T47D (cell line): ENCODE data around the gene PGGHG.
"Not testable (repeated sequence)": the region's sequence is repeated elsewhere in the genome, so short reads cannot be mapped to it uniquely, and the experiment has no call there.

Experiments used
- DNase-seq, 2 experiments: peaks; one replicate each; pipeline versions ENCODE4 v3.0.0 to v3.0.0-alpha.2; 2011 to 2012; ENCODE audit warnings: low read depth in 1 of 2, low spot score in 1 of 2
- JUND ChIP-seq: IDR thresholded peaks from 2 replicates; pipeline ENCODE4 v1.6.1; 2012; ENCODE audit warnings: low read depth
- in situ Hi-C: cut with HindIII; loops from 2 replicates; pipeline ENCODE4 v1.10.0; 2016; ENCODE audit warnings: low sequenced_read_pairs, low pct_unique_long_range_greater_than_20kb

PGGHG gene

GRCh38 chr11:256952-257737, 31.8 kb upstream of the PGGHG start:
- in situ Hi-C loops = no loop called here
- DNase-seq = no peak
- no peak for TF ChIP-seq JUND

- TF ChIP-seq JUND = no peak
- in situ Hi-C loops = no loop called here
- peak in 1 of 2 experiments; percentile 27 for DNase-seq
These were observed 31.0 kb upstream of the PGGHG start for GRCh38 chr11:257766-258493.

GRCh38 chr11:259413-259812, 29.5 kb upstream of the PGGHG start:
- in situ Hi-C loops = no loop called here
- no peak for TF ChIP-seq JUND
- no peak for DNase-seq

DNA sequence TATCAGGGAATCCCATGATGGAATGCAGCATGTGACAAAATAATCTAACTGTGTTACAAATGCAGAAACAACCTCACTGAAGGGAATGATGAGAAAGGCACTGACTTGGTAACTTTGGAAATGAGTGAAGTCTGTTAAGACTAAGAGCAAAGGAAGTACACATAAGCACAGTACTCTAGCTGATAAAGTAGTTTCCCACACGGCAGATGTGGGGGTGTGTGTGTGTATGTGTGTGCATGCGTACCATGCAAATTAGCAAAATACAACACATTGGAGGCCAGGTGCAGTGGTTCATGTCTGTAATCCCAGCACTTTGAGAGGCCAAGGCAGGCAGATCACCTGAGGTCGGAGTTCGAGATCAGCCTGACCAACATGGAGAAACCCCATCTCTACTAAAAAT, 27.3 kb upstream of the PGGHG start:
- no peak for TF ChIP-seq JUND
- in situ Hi-C loops = no loop called here
- DNase-seq = no peak

GRCh38 chr11:266676-267439, 22.1 kb upstream of the PGGHG start:
- in situ Hi-C loops = no loop called here
- no peak for TF ChIP-seq JUND
- peak in 1 of 2 experiments; percentile 79 for DNase-seq

- no peak for TF ChIP-seq JUND
- DNase-seq = peak in 1 of 2 experiments; percentile 76
- in situ Hi-C loops = no loop called here
These were observed 21.4 kb upstream of the PGGHG start for GRCh38 chr11:267491-267994.

DNA sequence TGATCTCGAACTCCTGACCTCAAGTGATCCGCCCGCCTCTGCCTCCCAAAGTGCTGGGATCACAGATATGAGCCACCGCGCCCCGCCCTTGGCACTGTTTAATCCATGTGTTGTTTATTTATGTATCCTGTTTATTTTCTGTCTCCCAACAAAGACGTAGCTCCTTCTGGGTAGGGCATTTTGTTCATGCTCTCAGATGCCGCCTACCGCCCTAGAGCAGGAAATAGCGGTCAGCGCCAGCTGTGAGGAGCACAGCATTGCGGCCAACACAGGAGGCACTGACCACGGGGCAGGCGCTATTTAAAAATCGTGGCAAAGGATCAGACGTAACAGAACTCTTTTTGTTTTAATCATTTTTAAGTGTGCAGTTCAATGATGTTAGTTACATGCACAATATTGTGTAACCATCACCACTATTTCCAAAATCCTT, 20.2 kb upstream of the PGGHG start:
- in situ Hi-C loops = not testable (repeated sequence)

GRCh38 chr11:269146-269890, 19.6 kb upstream of the PGGHG start:
- in situ Hi-C loops = no loop called here
- DNase-seq = no peak
- TF ChIP-seq JUND = no peak

More for the DNA sequence above, 20.2 kb upstream of the PGGHG start:
- not testable (repeated sequence) for DNase-seq

DNA sequence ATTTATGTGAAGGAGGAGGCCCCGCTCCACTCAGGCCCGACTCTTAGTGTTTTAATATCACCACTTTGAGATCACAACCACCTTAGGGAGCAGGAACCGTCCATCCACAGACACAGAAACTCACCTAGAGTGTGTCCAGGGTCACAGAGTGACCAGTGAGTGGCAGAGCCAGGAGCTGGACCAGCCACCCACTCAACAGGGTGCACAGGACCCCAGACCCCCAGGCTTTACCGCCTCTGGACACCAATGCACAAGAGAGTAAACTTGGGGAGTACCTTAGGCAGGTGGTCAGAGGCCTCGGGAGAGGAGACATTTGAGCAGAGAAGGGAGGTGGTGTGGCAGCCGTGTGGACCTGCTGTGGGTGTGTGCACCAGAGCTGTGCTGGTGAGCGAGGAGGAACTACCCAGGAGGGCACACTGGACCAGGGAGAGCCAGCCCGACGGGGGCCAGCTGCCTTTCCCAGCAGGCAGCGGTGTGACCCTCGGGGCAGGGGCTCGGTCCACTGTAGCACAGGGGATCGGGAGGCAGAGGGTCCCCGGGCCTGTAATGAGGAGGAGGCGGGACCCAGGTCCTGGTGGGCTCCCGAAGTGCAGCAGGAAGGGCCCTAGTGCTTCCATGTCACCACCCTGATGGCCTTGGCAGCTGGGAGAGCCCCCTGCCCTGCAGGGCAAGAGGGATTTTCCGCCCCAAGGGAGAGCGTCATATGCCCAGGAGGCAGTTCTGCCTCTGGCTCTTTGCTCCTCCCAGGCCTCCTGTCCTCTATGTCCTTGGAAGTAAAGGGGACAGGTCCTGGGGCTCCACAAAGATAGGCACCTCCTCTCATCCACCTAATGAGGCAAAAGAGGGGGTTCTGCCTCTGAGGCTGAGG, 18.2 kb upstream of the PGGHG start:
- in situ Hi-C loops = no loop called here
- no peak for DNase-seq
- TF ChIP-seq JUND = no peak

DNA sequence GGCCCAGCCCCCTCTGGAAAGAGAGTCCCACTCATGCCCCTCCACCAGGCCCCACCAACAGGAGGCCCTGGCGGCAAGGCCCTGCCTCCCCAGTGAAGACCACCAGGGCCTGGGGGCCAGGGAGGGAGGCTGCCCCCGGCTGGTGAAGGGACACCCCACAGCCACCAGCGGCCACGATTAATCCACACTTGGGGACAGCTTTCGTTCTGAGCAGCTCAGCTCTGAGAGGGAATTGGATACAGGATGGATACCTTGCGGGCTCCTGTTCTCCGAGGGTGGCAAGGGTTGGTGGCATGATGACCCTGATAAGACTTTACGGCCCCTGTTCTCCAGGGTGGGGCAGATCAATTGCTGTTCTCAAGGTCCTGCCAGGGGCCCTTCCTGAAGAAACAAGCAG, 17.6 kb upstream of the PGGHG start:
- in situ Hi-C loops = no loop called here
- TF ChIP-seq JUND = no peak
- DNase-seq = no peak

GRCh38 chr11:272195-272930, 16.6 kb upstream of the PGGHG start:
- no peak for TF ChIP-seq JUND
- in situ Hi-C loops = no loop called here
- no peak for DNase-seq
